Esophagus squamous epithelium (tissue), 5 donors: ENCODE data around the gene RAPGEF5. TPM values are rescaled to one million over a fixed set of nuclear protein-coding genes. Genes with fewer than 3 reads are reported as not detected.

Experiments used
- DNase-seq: peaks from one replicate; lab custom pipeline; 2025; lab: John Stamatoyannopoulos, UW
- H3K27ac ChIP-seq, 4 donors: fragments of 200-600 bp; sonication (generic); one replicate each; pipeline ENCODE4 v1.5.1; 2016 to 2019; ENCODE audit warnings: mild to moderate bottlenecking in 1 of 4
- H3K27me3 ChIP-seq, 4 donors: fragments of 200-600 bp; sonication (generic); 1 replicate in 3 of 4; 2 replicates in 1 of 4; pipeline versions ENCODE4 v1.5.1 to v1.6.0; 2017 to 2021; ENCODE audit warnings: antibody characterized with exemption in 1 of 4
- H3K36me3 ChIP-seq, 3 donors: fragments of 200-600 bp; sonication (generic); one replicate each; pipeline ENCODE4 v1.5.1; 2016 to 2019
- H3K4me1 ChIP-seq, 3 donors: fragments of 200-600 bp; sonication (generic); one replicate each; pipeline ENCODE4 v1.5.1; 2017 to 2019
- H3K4me3 ChIP-seq, 4 donors: fragments of 200-600 bp; sonication (generic); 1 replicate in 3 of 4; 2 replicates in 1 of 4; pipeline ENCODE4 v1.5.1; 2016 to 2019; ENCODE audit warnings: mild to moderate bottlenecking in 2 of 4, moderate library complexity in 1 of 4
- H3K9me3 ChIP-seq, 3 donors: fragments of 200-600 bp; sonication (generic); one replicate each; pipeline ENCODE4 v1.5.1; 2016 to 2019
- POLR2A ChIP-seq, 4 donors: fragments of 450-650 bp; IDR thresholded peaks; one replicate each; pipeline ENCODE4 v1.6.1; 2017; ENCODE audit warnings: antibody characterized with exemption in 4 of 4, mild to moderate bottlenecking in 4 of 4, moderate library complexity in 3 of 4
- WGBS, 2 donors: methylation state at CpG; one replicate each; pipeline ENCODE4 v1.1.5; 2018; 5-methylcytosine and 5-hydroxymethylcytosine counted together
- intact Hi-C: fragments of 100-400 bp; cut with DNase I; formaldehyde crosslinking; loops from one replicate; pipeline ENCODE4 v1.15.0; 2022
- total RNA-seq, 4 donors: library from RNA; depleted of rRNA; stranded (reverse); fragments of >200 nt; gene quantifications; one replicate each; pipeline ENCODE4 v1.1.0, GENCODE V29; 2016
- TF ChIP-seq, protein P1 (sequence below), 6 experiments: fragments of 450-650 bp in 4 of 6; fragments of 200-600 bp in 2 of 6; sonication (generic) in 2 of 6; IDR thresholded peaks; one replicate each; pipeline ENCODE4 v1.5.1; 2016 to 2019; ENCODE audit warnings: antibody characterized with exemption in 6 of 6, mild to moderate bottlenecking in 4 of 6, moderate library complexity in 4 of 6
- donor health status: DM: yes; HTN: yes; CAD: no.

The RAPGEF5 gene
- total RNA-seq, 4 donors from 2014 or later = 16.9 to 50.5 (median 38.4) TPM

- no peaks in the 10 kb centered on the region for H3K9me3 ChIP-seq
- peaks cover 0 to 29% (median 8%) of the 10 kb centered on the region in 3 donors for H3K4me1 ChIP-seq
- TF ChIP-seq, protein P1, sequence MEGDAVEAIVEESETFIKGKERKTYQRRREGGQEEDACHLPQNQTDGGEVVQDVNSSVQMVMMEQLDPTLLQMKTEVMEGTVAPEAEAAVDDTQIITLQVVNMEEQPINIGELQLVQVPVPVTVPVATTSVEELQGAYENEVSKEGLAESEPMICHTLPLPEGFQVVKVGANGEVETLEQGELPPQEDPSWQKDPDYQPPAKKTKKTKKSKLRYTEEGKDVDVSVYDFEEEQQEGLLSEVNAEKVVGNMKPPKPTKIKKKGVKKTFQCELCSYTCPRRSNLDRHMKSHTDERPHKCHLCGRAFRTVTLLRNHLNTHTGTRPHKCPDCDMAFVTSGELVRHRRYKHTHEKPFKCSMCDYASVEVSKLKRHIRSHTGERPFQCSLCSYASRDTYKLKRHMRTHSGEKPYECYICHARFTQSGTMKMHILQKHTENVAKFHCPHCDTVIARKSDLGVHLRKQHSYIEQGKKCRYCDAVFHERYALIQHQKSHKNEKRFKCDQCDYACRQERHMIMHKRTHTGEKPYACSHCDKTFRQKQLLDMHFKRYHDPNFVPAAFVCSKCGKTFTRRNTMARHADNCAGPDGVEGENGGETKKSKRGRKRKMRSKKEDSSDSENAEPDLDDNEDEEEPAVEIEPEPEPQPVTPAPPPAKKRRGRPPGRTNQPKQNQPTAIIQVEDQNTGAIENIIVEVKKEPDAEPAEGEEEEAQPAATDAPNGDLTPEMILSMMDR (IDR thresholded peaks at IDR 0.05) = no peak
- TF ChIP-seq POLR2A (IDR thresholded peaks at IDR 0.05) = no peak
- WGBS, 2 donors = 89 to 90% methylated on average over 6 of the region's 6 CpGs
- H3K27ac ChIP-seq = no peak overlapping the region
- no peak for DNase-seq
- no peaks in the 10 kb centered on the region for H3K27me3 ChIP-seq
- peaks cover 0 to 43% (median 0%) of the 10 kb centered on the region in 3 donors for H3K36me3 ChIP-seq
- intact Hi-C loops = no loop called here
- H3K4me3 ChIP-seq = no peak overlapping the region
These were observed 160.5 kb downstream of the RAPGEF5 start for GRCh38 chr7:22196429-22196828.

DNA sequence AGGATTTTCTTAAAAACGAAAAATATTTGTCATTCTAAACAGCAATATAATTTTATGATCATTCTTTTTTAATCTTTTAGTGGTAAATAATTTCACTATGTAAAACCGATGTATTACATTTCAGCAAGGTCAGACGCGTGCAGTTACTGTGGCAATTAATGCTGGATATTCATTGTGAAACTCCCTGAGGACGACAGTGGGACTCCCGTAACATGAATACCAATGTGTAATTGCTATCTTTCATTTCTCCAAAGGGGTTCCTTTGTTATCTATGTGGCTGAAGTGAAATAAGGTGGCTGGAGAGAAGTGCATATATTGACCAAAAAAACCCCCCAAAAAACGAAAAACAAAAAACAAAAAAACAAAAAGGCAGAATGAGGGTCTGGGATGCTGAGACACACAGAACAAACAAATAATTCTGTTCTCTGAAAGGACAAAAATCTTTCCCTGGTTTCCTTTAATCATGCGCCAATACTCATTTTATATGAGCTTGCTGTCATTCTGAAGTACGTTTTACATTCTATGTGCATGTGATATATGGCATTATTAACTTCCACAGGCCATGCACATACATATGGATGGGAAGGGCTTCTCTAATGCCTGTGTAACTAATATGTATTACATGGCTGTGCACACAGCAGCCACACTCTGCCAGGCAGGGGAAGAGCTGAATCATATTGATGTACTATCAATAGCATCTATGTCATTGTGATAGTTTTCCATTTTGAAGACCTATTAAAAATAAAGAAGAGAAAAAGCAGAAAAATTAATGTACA lies 161.4 kb downstream of the RAPGEF5 start:
- Histone ChIP-seq H3K4me3 (no peak overlapping the region), H3K27ac (no peak overlapping the region), H3K4me1 (peaks cover 0 to 29% (median 8%) of the 10 kb centered on the region in 3 donors), H3K27me3 (no peaks in the 10 kb centered on the region), H3K9me3 (no peaks in the 10 kb centered on the region), H3K36me3 (peaks cover 0 to 40% (median 0%) of the 10 kb centered on the region in 3 donors)
- TF ChIP-seq, protein P1 (IDR thresholded peaks at IDR 0.05) = no peak
- no peak for TF ChIP-seq POLR2A (IDR thresholded peaks at IDR 0.05)
- 78% methylated on average over 9 of the region's 9 CpGs for WGBS, 2 donors
- no peak for DNase-seq
- intact Hi-C loops = no loop called here

DNA sequence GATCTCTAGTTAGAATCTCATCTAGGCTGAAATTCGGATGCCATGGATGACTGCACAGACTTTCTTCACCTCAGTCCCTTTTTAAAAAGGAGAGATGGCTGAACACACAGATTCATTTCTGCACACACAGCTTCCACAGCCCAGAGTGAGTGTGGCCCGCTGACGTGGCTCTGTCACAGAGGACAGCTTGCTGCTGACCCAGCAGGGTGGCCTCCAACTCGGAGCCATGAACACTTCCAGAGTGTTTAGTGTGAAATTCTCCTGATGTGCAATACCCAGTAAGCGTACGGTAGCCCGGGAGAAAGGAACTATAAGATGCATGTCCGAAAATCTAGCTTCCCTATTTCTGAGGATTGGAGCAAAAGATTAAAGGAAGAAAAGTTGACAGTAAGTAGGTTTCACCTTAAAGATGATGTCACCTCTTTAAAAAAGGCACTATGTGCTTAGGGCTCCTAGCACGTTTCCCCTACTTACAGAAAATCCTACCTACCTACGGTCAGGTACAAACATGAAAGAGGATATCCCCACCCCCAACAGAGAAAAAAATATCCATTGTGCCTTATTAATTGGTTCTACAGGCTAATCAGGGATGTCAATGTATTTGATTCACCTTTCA lies 162.2 kb downstream of the RAPGEF5 start:
- Histone ChIP-seq H3K27me3 (no peaks in the 10 kb centered on the region), H3K4me3 (no peak overlapping the region), H3K27ac (no peak overlapping the region), H3K9me3 (no peaks in the 10 kb centered on the region), H3K4me1 (peaks cover 0 to 25% (median 8%) of the 10 kb centered on the region in 3 donors), H3K36me3 (peaks cover 0 to 48% (median 0%) of the 10 kb centered on the region in 3 donors)
- DNase-seq = no peak
- WGBS, 2 donors = 57 to 62% methylated on average over 8 to 10 of the region's 10 CpGs
- intact Hi-C loops = no loop called here
- TF ChIP-seq POLR2A (IDR thresholded peaks at IDR 0.05) = no peak

- peaks cover 0 to 25% (median 8%) of the 10 kb centered on the region in 3 donors for H3K4me1 ChIP-seq
- TF ChIP-seq POLR2A (IDR thresholded peaks at IDR 0.05) = peak in 1 of 4 donors; percentile 34
- TF ChIP-seq, protein P1 (IDR thresholded peaks at IDR 0.05) = no peak
- no peaks in the 10 kb centered on the region for H3K27me3 ChIP-seq
- H3K36me3 ChIP-seq = peaks cover 0 to 45% (median 0%) of the 10 kb centered on the region in 3 donors
- H3K4me3 ChIP-seq = peak overlapping the region; percentile 11 to 54 (median 34)
- DNase-seq = no peak
- WGBS, 2 donors = 26 to 34% methylated on average over 14 to 21 of the region's 21 CpGs
- H3K27ac ChIP-seq = peak overlapping the region; percentile 0 to 57 (median 26)
- intact Hi-C loops = no loop called here
- H3K9me3 ChIP-seq = no peaks in the 10 kb centered on the region
These were observed 163.4 kb downstream of the RAPGEF5 start for GRCh38 chr7:22193450-22193983.

- H3K27ac ChIP-seq = peak overlapping the region; percentile 0 to 57 (median 26)
- no peak for DNase-seq
- H3K27me3 ChIP-seq = no peaks in the 10 kb centered on the region
- intact Hi-C loops = no loop called here
- no peak for TF ChIP-seq POLR2A (IDR thresholded peaks at IDR 0.05)
- TF ChIP-seq, protein P1 (IDR thresholded peaks at IDR 0.05) = no peak
- H3K4me3 ChIP-seq = peak overlapping the region; percentile 11 to 54 (median 34)
- H3K9me3 ChIP-seq = no peaks in the 10 kb centered on the region
- H3K36me3 ChIP-seq = peaks cover 0 to 52% (median 0%) of the 10 kb centered on the region in 3 donors
- H3K4me1 ChIP-seq = peaks cover 0 to 25% (median 8%) of the 10 kb centered on the region in 3 donors
- 27 to 40% methylated on average over 3 of the region's 3 CpGs for WGBS, 2 donors
These were observed 164.2 kb downstream of the RAPGEF5 start for GRCh38 chr7:22192801-22193200.
